Measurements from ENCODE around the gene MT1E.
"Not testable (repeated sequence)": the region's sequence is repeated elsewhere in the genome, so short reads cannot be mapped to it uniquely, and the experiment has no call there.

Gene MT1E

DNA sequence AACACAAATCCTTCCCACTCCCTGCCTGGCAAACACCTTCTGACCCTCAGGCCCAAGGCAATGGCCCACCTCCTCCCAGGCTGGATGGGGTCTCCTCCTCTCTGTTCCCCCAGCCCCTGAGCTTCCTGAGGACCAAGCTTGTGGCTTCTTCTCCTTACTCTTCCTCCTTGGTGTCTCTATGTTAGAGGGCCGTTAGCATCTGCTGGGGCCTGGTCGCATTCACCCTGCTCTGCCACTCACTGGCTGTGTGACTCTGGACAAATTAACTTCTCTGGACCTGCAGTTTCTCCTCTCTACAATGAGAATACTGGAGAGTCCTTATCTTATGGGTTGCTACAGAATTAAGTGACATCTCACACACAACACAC is 17.9 kb upstream of the MT1E start:
- no peak for DNase-seq

DNA sequence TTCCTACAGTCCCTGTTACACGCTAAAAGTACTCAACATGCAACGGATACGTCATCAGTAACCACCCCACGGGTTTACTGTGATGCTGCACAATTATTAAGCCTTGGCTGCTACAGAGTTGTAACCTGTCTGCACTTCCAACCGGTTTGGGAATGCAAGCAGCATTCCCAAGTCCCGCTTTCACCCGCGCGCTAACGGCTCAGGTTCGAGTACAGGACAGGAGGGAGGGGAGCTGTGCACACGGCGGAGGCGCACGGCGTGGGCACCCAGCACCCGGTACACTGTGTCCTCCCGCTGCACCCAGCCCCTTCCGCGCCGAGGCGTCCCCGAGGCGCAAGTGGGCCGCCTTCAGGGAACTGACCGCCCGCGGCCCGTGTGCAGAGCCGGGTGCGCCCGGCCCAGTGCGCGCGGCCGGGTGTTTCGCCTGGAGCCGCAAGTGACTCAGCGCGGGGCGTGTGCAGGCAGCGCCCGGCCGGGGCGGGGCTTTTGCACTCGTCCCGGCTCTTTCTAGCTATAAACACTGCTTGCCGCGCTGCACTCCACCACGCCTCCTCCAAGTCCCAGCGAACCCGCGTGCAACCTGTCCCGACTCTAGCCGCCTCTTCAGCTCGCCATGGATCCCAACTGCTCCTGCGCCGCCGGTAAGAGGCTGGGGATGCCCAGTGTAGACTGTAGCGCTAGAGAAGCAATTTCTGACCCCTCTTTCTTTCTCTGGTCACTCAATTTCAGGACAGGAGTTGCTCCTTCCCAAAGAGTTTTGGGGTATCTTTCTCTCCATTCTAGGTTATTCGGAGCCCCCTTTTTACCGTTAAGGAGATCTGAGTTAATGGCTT is 17.3 kb upstream of the MT1E start, which contains the start of gene MT2A:
Gene MT2A, plus strand, starts transcription at position 542 of the 833 bp plus-strand sequence. Its CDS starts 72 bp downstream, at position 614.
- peak; percentile 98 to 99 (median 99) for DNase-seq

DNA sequence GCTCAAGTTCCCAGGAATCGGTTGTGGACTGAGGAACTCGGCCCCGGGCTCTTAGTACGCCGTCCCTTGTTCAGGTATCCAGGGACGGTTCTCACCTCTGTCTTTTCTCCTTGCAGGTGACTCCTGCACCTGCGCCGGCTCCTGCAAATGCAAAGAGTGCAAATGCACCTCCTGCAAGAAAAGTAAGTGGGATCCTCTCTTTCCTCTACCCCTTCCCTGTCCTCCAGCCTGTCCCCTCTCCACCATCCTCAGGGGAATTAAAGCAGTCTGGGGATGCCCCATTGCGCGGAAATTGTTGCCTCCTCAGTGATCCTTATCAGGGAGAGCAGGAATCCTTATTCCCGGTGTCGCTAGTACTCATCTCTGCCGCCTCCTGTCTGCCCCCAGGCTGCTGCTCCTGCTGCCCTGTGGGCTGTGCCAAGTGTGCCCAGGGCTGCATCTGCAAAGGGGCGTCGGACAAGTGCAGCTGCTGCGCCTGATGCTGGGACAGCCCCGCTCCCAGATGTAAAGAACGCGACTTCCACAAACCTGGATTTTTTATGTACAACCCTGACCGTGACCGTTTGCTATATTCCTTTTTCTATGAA is 16.6 kb upstream of the MT1E start:
- no peak for DNase-seq

DNA sequence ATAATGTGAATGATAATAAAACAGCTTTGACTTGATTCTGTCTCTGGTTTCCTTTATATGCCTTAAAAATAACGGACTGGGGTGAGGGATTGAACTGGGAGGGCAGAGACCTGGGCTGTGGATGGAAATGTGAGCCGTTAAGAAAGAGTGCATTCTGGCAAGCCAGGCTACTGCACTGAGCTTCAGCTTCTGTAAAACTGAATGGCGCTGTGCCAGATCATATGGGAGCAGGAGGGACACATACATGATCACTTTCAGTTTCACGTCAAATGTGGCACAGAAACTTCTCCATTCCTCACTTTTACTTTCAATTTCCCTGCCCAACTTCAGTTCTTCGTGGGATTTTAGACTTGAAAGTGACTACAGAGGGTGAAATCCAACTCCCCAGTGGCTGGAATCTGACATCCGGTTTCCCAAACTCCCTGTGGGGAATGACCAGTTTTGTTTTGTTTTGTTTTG is 16.1 kb upstream of the MT1E start:
- peak; percentile 95 to 99 (median 98) for DNase-seq

DNA sequence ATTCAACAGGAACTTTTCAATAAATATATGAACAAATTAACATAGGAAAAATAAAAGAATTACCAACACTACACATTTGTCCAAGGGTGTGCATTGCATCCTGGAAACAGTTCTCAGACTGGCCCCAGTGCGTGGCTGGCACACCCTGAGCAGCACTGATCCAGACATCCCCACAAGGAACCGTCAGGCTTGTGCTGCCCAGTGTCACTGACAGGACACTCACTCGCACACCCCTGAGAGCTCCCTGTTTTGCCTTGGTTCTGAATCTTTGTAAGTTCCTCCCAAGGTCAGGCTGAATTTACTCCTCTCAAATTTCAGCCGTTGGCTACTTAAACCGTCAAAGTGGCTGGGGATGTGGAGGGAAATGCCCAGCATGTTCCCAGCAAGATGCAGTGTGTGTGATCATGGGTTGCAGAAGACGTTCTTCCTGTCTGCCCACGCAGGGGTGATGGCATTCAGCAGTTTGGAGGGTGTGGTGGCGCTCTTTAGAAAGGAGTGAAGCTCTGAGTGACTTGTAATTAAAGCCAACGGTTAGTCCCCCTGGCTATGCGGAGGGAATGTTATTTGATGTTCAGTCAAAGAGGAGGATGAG is 15.5 kb upstream of the MT1E start:
- peak; percentile 96 to 99 (median 98) for DNase-seq

DNA sequence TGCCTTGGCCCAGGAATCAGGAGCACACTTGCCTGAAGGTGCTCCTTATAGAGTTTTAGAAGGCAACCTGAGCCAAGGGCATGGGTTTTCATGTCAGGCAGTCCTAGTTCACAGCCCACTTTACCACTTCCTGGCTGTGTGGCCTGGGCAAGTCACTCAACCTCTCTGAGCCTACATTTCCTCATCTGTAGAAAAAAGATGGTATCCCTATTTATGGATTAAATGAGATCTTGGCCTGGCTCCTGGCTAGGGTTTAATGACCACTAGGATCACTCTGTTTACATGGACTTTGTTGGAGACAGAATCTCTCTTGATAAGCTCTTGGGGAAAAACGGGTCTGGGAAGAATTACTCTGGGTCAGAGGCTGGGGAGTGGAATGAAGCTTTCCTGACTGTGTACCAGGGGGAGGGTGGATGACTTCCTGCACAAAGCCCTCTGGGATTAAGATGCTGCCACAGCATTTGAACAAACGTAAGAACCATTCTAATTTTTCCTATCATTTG is 14.9 kb upstream of the MT1E start:
- no peak for DNase-seq

DNA sequence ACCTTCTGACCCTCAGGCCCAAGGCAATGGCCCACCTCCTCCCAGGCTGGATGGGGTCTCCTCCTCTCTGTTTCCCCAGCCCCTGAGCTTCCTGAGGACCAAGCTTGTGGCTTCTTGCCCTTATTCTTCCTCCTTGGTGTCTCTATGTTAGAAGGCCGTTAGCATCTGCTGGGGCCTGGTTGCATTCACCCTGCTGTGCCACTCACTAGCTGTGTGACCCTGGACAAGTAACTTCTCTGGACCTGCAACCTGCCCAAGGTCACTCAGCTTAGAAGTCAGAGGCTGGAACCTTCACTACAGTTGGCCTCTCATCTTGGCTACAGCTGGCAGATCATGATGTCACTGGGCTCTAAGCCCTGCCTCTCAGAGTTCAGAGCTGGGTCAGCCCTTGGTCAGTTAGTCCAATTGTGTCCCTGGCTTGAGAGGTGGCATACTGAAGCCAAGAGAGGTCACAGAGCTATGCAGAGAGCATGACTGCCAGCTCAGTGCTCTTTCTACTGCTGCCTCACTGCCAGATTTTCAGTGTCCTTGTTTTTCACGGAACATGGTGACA is 14.2 kb upstream of the MT1E start:
- peak in 2 of 3 donors; percentile 46 to 60 for DNase-seq

DNA sequence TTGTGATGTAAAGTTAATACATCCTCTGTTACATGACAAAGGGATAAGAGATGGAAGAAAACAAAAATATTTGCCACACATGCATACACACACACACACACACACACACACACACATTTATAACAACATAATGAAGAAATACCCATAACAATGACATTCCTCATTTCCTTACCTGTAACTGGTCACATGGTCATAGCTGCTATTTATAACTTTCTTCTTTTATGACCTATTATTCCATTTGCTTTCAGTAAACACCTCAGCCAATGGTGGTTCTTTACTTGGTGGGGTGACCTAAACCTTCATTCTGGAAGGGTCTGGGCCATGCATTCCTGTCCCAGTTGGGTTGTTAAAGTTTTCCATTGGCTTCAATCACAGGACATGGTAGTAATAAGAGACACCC is 11.9 kb upstream of the MT1E start:
- no peak for DNase-seq

DNA sequence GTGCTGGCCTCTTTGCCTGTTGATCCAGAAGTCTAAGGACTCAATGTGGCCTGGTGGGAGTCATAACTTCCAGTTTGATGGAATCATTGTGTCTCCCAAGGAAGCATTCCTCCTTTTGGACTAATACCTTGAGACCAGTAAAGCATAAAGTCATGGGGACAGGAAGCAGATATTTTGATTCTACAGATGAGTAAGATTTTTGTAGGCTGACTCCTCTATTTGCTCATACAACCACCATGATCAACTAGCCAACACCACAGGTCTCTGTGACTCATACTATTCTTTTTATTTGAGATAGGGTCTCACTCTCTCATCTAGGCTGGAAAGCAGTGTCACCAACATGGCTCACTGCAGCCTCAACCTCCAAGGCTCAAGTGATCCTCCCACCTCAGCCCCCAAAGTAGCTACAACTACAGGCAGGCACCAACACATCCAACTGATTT is 11.0 kb upstream of the MT1E start:
- DNase-seq: no peak

DNA sequence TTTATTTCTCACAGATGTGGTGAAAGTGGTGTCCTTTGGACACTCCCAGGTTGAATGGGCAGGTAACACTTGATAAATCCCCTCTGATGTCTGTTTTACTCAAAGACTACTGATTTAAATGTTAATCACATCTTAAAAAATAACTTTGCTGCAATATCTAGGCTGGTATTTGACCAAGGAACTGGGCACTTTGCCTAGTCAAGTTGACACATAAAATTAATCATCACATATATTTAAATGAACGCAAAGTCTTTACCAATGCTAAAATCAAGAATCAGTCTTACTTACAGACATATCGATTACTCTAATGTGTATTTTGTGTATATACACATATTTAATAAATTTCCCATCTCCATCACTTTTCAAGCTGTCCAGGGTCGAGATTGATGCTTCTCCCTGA is 10.2 kb upstream of the MT1E start:
- DNase-seq: no peak

DNA sequence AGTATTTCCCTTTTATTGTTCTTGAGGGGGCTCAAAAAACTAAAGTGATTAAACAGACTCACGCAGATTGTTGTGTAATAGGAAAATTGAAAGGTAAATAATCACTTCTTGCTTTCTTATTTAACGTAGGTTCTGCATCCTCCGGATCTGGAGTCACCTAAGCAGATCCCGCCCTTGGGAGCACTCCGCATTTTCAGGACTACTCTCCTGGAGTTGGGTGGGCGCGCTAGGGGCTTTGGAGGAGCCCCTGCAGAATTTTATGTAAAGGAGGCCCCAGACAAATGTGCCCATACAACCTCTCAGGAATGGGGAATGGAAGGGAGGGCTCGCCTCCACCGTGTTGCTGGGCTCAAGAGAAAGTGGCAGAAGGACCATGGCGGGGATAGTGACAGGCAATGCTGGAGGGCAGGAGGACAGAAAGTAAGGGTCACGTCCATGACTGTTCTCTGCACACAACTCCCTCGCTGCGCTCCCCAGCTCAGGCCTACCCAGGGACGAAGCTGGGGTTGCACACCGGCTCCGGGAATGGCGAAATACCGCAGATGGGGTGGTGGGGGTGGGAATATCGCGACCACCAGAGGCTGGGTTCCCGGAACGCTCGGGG is 8.9 kb upstream of the MT1E start:
- DNase-seq: no peak

DNA sequence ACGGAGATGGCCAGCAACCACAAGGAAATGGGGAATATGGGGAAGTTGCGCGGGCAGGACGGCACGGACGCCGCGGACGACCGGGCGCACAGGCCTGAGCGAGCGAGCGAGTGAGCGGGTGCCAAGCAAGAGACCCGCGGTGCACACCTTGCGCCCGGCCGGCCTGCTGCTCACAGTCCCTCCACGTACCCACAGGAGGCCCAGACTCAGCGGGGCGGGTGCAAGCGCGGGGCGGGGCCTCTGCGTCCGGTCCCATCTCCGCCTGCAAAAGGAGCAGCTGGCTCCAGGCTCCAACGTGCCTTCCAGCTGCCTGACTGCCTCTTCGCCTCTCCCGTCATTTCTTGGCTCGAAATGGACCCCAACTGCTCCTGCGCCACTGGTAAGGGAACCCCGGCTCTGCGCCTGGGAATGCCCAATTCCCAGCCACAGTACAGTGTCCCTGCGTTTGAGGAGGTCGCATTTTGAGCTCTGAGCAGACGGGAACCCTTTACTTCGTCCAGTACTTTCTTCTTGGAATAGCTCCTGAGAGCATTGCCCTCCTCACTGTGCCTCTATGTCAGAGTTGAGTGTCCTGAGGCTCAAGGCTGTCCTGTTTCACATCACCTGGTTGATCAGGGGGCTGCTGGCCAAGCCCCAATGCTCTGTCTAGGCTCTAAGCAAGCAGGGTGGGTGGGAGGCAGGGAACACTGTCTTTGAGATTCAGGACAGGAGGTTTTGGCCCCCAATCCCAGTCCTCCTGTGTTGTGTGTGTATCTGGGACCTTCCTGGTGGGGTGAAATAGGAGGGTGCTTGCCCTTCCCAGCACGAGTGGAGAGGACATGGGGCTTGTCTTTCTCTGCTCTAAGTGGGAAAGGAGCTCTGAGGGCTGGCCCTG is 8.1 kb upstream of the MT1E start:
- DNase-seq: peak in 1 of 3 donors; percentile 60

DNA sequence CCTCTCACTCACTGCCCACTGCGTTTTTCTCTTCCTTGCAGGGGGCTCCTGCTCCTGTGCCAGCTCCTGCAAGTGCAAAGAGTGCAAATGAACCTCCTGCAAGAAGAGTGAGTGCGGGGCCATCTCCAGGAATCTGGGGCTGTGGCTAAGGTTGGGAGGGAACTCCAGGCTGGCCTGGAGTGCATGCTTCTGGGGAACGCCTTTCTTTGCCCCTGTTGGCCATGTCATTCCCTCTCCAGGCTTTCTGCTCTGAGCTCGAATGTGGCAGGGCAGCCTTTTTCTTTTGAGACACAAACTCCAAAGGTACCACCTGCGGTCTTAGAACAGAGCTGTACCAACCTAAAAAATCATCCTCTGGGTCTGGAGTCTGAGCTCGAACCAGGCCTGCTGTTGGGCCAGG is 7.4 kb upstream of the MT1E start:
- no peak for DNase-seq

DNA sequence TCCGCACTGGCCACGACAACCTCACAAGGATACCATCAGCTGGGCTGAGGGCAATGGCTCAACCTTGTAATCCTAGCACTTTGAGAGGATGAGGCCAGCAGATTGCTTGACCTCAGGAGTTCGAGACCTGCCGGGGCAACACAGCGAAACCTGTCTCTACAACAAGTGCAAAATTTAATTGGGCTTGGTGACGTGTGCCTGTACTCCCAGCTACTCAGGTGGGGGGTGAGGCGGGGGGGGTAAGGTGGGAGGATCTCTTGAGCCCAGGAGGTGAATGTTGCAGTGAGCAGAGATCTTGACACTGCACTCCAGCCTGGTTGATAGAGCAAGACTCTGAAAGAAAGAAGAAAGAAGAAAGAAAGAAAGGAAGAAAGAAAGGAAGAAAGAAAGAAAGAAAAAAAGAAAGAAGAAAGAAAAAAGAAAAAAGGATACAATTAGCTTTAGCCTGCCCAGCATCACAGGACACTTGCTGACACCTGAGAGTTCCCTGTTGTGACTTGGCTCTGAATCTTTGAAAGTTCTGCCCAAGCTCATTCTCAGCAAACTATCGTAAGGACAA is 5.2 kb upstream of the MT1E start:
- no peak for DNase-seq

DNA sequence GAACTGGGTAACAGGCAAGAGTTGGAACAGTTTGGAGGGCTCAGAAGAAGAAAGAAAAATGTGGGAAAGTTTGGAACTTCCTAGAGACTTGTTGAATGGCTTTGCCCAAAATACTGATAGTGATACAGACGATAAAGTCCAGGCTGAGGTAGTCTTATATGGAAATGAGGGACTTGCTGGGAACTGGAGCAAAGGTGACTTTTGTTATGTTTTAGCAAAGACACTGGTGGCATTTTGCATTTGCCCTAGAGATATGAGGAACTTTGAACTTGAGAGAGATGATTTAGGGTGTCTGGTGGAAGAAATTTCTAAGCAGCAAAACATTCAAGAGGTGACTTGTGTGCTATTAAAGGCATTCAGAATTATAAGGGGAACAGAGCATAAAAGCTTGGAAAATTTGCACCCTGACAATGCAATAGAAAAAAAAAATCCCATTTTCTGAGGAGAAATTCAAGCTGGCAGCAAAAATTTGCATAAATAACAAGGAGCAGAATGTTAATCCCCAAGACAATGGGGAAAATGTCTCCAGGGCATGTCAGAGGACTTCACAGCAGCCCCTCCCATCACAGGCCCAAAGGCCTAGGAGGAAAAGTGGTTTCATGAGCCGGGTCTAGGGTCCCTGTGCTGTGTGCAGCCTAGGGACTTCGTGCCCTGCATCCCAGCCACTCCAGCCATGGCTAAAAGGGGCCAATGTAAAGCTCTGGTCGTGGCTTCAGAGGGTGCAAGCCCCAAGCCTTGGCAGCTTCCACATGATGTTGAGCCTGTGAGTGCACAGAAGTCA is 3.7 kb upstream of the MT1E start:
- DNase-seq: not testable (repeated sequence)

DNA sequence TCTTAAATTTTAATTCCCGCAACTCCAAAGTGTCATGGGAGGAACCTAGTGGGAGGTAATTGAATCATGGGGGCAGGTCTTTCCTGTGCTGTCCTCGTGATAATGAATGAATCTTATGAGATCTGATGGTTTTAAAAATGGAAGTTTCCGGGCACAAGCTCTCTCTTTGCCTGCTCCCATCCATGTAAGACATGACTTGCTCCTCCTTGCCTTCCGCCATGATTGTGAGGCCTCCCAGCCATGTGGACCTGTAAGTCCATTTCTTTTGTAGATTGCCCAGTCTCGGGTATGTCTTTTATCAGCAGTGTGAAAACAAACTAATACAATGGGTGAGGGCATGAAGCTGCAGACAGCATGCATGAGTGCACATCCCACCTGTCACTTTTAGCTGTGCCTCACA is 2.4 kb upstream of the MT1E start:
- not testable (repeated sequence) for DNase-seq

DNA sequence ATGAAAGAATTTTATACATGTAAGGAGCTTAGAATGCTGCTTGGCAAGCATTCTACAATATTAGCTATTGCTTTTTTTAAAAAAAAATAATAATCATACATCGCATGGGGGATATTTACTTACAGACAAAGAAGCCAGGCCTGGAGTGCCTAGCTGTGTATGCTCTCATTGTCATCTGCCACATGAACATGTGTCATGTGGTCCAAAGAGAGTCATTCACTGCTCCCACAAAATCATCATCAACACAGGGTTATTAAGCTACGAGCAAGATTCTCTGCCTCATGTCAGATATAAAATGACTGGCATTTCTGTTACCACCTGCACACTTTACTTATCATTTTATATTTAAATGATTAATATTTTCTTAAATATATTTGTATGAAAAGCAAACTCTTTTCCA is 1.9 kb upstream of the MT1E start:
- DNase-seq: no peak

DNA sequence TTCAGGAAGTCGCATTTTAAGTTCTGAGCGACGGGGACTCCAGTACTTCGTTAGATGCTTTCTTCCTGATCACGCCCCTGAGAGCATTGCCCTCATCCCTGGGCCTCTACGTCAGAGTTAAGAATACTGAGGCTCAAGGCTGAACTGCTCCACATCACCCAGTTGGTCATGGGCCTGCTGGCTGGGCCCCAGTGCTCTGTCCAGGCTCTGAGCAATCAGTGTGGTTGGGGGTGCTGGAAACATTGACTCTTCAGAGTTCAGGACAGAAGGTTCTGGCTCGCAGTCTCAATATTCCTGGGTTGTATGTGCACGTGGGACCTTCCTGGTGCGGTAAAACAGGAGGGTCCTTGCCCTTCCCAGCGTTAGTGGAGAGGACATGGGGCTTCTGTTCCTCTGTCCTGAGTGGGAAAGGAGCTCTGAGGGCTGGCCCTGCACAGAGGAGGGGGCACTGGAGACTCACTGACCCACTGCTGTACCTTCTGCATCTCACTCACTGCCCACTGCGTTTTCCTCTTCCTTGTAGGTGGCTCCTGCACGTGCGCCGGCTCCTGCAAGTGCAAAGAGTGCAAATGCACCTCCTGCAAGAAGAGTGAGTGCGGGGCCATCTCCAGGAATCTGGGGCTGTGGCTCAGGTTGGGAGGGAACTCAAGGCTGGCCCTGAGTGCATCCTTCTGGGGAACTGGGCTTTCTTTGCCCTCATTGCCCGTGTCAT is 518 bp downstream of the MT1E start:
- DNase-seq: peak; percentile 42 to 70 (median 56)

DNA sequence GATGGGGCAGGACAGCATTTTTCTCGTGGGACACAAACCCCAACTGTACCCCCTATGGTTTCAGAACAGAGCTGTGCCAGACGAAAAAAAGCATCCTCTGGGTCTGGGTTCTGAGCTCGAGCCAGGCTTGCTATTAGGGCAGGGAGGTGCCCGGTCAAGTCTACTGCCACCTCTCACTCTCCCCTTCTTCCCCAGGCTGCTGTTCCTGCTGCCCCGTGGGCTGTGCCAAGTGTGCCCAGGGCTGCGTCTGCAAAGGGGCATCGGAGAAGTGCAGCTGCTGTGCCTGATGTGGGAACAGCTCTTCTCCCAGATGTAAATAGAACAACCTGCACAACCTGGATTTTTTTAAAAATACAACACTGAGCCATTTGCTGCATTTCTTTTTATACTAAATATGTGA is 1.1 kb downstream of the MT1E start:
- no peak for DNase-seq

All from suppressor macrophage treated with lipopolysaccharide for 1 hour (primary cell).